ENCODE measurements around the gene PUSL1.

Gene PUSL1

DNA sequence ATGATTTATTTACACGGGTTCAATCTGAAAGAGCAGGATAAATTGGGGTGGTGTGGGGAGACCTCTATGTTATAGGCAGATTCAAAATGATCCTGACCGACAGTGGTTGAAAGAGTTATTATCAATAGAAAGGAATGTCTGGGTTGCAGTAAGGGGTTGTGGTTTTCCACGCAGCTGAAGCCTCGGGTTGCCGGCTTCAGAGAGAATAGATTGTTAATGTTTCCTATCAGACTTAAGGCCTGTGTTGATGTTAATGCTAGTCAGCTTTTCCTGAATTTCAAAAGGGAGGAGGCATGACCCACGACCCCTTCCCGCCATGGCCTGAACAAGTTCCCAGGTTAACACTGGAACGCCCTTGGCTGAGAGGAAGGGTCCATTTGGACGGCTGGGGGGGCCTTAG, 32.6 kb upstream of the PUSL1 start:
- no peak for TF ChIP-seq CTCF (IDR thresholded peaks at IDR 0.05; ENCODE audit: low read length, missing control alignments)
- DNase-seq (ENCODE audit: low read depth): no peak

GRCh38 chr1:1278620-1279019, 29.8 kb upstream of the PUSL1 start:
- TF ChIP-seq CTCF (IDR thresholded peaks at IDR 0.05; ENCODE audit: low read length, missing control alignments): no peak
- no peak for DNase-seq (ENCODE audit: low read depth)

More for the DNA sequence above, 32.6 kb upstream of the PUSL1 start:
- no peak overlapping the region for H3K4me3 ChIP-seq (replicated peaks; ENCODE audit: low read depth, low read length)

GRCh38 chr1:1279028-1279427, 29.4 kb upstream of the PUSL1 start:
- DNase-seq (ENCODE audit: low read depth): no peak
- no peak for TF ChIP-seq CTCF (IDR thresholded peaks at IDR 0.05; ENCODE audit: low read length, missing control alignments)
- no peak overlapping the region for H3K4me3 ChIP-seq (replicated peaks; ENCODE audit: low read depth, low read length)

More at GRCh38 chr1:1278620-1279019, 29.8 kb upstream of the PUSL1 start:
- H3K4me3 ChIP-seq (replicated peaks; ENCODE audit: low read depth, low read length): no peak overlapping the region

- H3K4me3 ChIP-seq (replicated peaks; ENCODE audit: low read depth, low read length): no peak overlapping the region
- no peak for TF ChIP-seq CTCF (IDR thresholded peaks at IDR 0.05; ENCODE audit: low read length, missing control alignments)
- DNase-seq (ENCODE audit: low read depth): no peak
Measured at GRCh38 chr1:1280782-1281481, 27.5 kb upstream of the PUSL1 start.

DNA sequence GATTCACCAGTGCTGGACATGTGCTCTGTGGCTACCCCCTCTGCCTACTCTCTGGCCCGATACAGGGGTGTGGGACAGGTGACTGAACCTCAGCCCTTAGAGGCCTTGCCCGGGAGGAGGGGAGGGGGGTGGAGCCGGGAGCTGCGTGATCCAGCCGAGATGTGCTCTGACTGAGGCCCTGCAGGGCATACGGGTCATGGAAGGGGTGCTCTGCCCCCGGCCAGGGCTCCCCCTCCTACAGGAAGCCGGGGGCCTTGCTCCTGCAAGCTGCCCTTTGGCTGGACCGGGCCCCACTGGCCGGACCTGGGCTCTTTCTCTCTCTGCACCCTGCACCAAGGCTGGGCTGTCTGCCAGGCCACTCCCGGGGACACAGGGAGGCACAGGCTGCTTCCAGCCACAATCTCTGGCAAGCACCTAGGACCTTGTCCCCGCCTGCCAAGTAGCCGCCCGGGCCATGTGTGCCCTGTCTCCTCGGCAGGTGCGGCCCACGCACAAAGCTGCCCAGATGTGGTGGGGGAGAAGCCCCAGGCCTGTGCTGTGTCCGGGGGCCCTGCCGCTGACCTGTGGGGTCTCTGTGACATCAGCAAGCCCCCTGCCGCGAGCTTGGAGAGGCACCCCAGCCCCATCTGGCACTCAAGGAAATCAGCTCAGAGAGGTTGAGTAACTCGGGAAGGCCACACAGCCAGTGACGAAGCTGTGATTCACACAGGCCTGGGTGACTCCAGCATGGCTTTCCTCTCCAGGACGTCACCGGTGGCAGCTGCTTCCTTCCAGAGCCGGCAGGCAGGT, 26.7 kb upstream of the PUSL1 start:
- peak; percentile 53 for DNase-seq (ENCODE audit: low read depth)
- TF ChIP-seq CTCF (IDR thresholded peaks at IDR 0.05; ENCODE audit: low read length, missing control alignments): no peak
- no peak overlapping the region for H3K4me3 ChIP-seq (replicated peaks; ENCODE audit: low read depth, low read length)

DNA sequence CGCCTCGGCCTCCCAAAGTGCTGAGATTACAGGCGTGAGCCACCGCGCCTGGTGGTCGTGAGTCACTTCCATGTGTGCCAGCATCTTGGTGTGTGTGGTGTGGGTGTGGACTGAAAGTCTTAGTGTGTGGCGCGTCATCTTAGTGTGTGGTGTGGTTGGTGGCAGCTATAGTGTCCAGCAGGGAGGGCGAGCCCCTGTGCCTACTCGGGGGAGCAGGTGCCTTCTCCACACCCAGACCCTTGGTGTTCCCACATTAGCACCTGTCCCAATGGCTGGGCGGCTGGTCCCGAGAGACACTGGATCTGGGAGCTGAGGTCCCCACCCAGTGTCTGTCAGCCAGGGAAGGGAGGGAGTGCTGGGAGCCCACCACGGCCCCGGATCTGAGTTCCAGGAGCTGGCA, 25.4 kb upstream of the PUSL1 start:
- DNase-seq (ENCODE audit: low read depth): no peak
- TF ChIP-seq CTCF (IDR thresholded peaks at IDR 0.05; ENCODE audit: low read length, missing control alignments): no peak
- no peak overlapping the region for H3K4me3 ChIP-seq (replicated peaks; ENCODE audit: low read depth, low read length)
